DND-41 (cell line): Measurements from ENCODE around the gene SP100.

Experiments
- ATAC-seq: fragments of 200-7000 bp; cut with Tn5 transposase; 3 replicates; pipeline ENCODE4 v1.9.1; 2021; ENCODE audit warnings: low read depth; ENCODE audit not compliant: insufficient read depth
- DNase-seq: peaks from one replicate; pipeline ENCODE4 v3.0.0-alpha.2; 2020
- H2AFZ ChIP-seq: 2 replicates; pipeline ENCODE4 v1.6.0; 2012; ENCODE audit warnings: low read depth, low read length
- H3K27ac ChIP-seq: 2 replicates; pipeline ENCODE4 v1.5.1; 2012; ENCODE audit warnings: low read length, inconsistent platforms
- H3K27me3 ChIP-seq: fragments of 200-600 bp; sonication (generic); 2 replicates; pipeline ENCODE4 v1.6.0; 2012; ENCODE audit warnings: low read length, mild to moderate bottlenecking, inconsistent platforms; ENCODE audit not compliant: insufficient read depth, poor library complexity
- H3K36me3 ChIP-seq: 2 replicates; pipeline ENCODE4 v1.5.1; 2012; ENCODE audit warnings: low read length, inconsistent platforms; ENCODE audit not compliant: insufficient read depth
- H3K4me1 ChIP-seq: 2 replicates; pipeline ENCODE4 v1.5.1; 2012; ENCODE audit warnings: mild to moderate bottlenecking, low read length; ENCODE audit not compliant: insufficient read depth
- H3K4me2 ChIP-seq: 2 replicates; pipeline ENCODE4 v1.6.0; 2012; ENCODE audit warnings: mild to moderate bottlenecking, moderate library complexity, low read length, inconsistent platforms; ENCODE audit not compliant: insufficient read depth
- H3K4me3 ChIP-seq, 2 experiments: fragments of 200-600 bp in 1 of 2; shearing (Covaris generic) in 1 of 2; 2 replicates each; pipeline ENCODE4 v1.5.1; 2012 to 2016; ENCODE audit warnings: inconsistent platforms in 2 of 2, low read length in 2 of 2, mild to moderate bottlenecking in 2 of 2, low read depth in 1 of 2, moderate library complexity in 1 of 2
- H3K79me2 ChIP-seq: 2 replicates; pipeline ENCODE4 v1.6.0; 2012; ENCODE audit warnings: low read length, inconsistent platforms; ENCODE audit not compliant: insufficient read depth
- H3K9ac ChIP-seq: 2 replicates; pipeline ENCODE4 v1.6.0; 2012; ENCODE audit warnings: low read depth, mild to moderate bottlenecking, inconsistent platforms, low read length, moderate library complexity
- H3K9me3 ChIP-seq: 2 replicates; pipeline ENCODE4 v1.5.1; 2012; ENCODE audit warnings: low read length, moderate library complexity, mild to moderate bottlenecking, inconsistent platforms; ENCODE audit not compliant: insufficient read depth, severe bottlenecking
- H4K20me1 ChIP-seq: 2 replicates; pipeline ENCODE4 v1.6.0; 2012; ENCODE audit warnings: low read length; ENCODE audit not compliant: insufficient read depth
- CTCF ChIP-seq: IDR thresholded peaks from 2 replicates; pipeline ENCODE4 v1.5.1; 2012; ENCODE audit warnings: borderline replicate concordance, low read length, moderate library complexity, mild to moderate bottlenecking; ENCODE audit not compliant: poor library complexity, severe bottlenecking; ENCODE audit errors: extremely low read depth
- EZH2 ChIP-seq: IDR thresholded peaks from 3 replicates; pipeline ENCODE4 v1.6.1; 2012; ENCODE audit warnings: borderline replicate concordance, low read depth, mild to moderate bottlenecking, moderate library complexity, low read length, inconsistent platforms; ENCODE audit not compliant: severe bottlenecking

The SP100 gene

GRCh38 chr2:230455005-230455684 is 39.1 kb downstream of the SP100 start:
- no peak for DNase-seq
- no peak overlapping the region for H3K4me2 ChIP-seq
- peaks cover 9% of the 10 kb centered on the region for H3K9me3 ChIP-seq
- H3K4me3 ChIP-seq = no peak overlapping the region
- no peak overlapping the region for H3K9ac ChIP-seq
- no peaks in the 10 kb centered on the region for H3K4me1 ChIP-seq
- peaks cover 76% of the 10 kb centered on the region for H3K36me3 ChIP-seq
- no peak overlapping the region for H3K27ac ChIP-seq
- no peak for ATAC-seq
- TF ChIP-seq CTCF = no peak
- H2AFZ ChIP-seq = no peak overlapping the region
- H3K27me3 ChIP-seq = no peaks in the 10 kb centered on the region
- no peaks in the 10 kb centered on the region for H4K20me1 ChIP-seq
- H3K79me2 ChIP-seq = no peaks in the 10 kb centered on the region

- Histone ChIP-seq H3K9ac (no peak overlapping the region), H3K4me3 (no peak overlapping the region), H3K36me3 (peaks cover 75% of the 10 kb centered on the region), H3K4me2 (no peak overlapping the region), H3K27ac (peak overlapping the region; percentile 30; the same call in 1 of the 2 replicates), H2AFZ (no peak overlapping the region), H3K79me2 (no peaks in the 10 kb centered on the region), H4K20me1 (no peaks in the 10 kb centered on the region), H3K4me1 (no peaks in the 10 kb centered on the region), H3K9me3 (peaks cover 9% of the 10 kb centered on the region), H3K27me3 (no peaks in the 10 kb centered on the region)
- DNase-seq = no peak
- TF ChIP-seq EZH2 = no peak
- 0 out of 3 replicates have a peak, but pooled peaks have one; percentile 12 for ATAC-seq
Observed at GRCh38 chr2:230457073-230457768, 41.2 kb downstream of the SP100 start.

- TF ChIP-seq EZH2 (no peak), CTCF (no peak)
- no peak overlapping the region for H3K27ac ChIP-seq
- no peaks in the 10 kb centered on the region for H3K27me3 ChIP-seq
- H3K9me3 ChIP-seq = peaks cover 9% of the 10 kb centered on the region
- H3K4me3 ChIP-seq = no peak overlapping the region
- no peaks in the 10 kb centered on the region for H3K4me1 ChIP-seq
- ATAC-seq (no peak), DNase-seq (no peak)
- H2AFZ ChIP-seq = no peak overlapping the region
- no peak overlapping the region for H3K9ac ChIP-seq
- no peaks in the 10 kb centered on the region for H4K20me1 ChIP-seq
- H3K36me3 ChIP-seq = peaks cover 78% of the 10 kb centered on the region
- no peak overlapping the region for H3K4me2 ChIP-seq
- no peaks in the 10 kb centered on the region for H3K79me2 ChIP-seq
Observed at GRCh38 chr2:230457793-230458192, 41.8 kb downstream of the SP100 start.

- Histone ChIP-seq H4K20me1 (no peaks in the 10 kb centered on the region), H3K9me3 (peaks cover 9% of the 10 kb centered on the region), H3K79me2 (no peaks in the 10 kb centered on the region), H3K27ac (no peak overlapping the region), H3K36me3 (peaks cover 86% of the 10 kb centered on the region), H2AFZ (no peak overlapping the region), H3K27me3 (no peaks in the 10 kb centered on the region), H3K4me1 (no peaks in the 10 kb centered on the region), H3K4me3 (no peak overlapping the region), H3K4me2 (no peak overlapping the region), H3K9ac (no peak overlapping the region)
- ATAC-seq = no peak
- no peak for TF ChIP-seq CTCF
- TF ChIP-seq EZH2 = no peak
- no peak for DNase-seq
Observed at GRCh38 chr2:230459216-230459615, 43.2 kb downstream of the SP100 start.
